BLaER1 (cell line): ENCODE results near the gene LGALS3.

Experiments used
- H3K27ac ChIP-seq: shearing (Covaris generic); formaldehyde crosslinking; 2 replicates; pipeline ENCODE4 v1.8.1; 2022
- H3K27me3 ChIP-seq: shearing (Covaris generic); formaldehyde crosslinking; 2 replicates; pipeline ENCODE4 v1.8.1; 2022
- H3K36me3 ChIP-seq: shearing (Covaris generic); formaldehyde crosslinking; 2 replicates; pipeline ENCODE4 v1.8.1; 2022
- H3K4me1 ChIP-seq: shearing (Covaris generic); formaldehyde crosslinking; 2 replicates; pipeline ENCODE4 v1.8.1; 2022
- H3K4me2 ChIP-seq: shearing (Covaris generic); formaldehyde crosslinking; 2 replicates; pipeline ENCODE4 v1.8.1; 2022
- H3K4me3 ChIP-seq: shearing (Covaris generic); formaldehyde crosslinking; 2 replicates; pipeline ENCODE4 v1.8.1; 2022
- H3K9ac ChIP-seq: shearing (Covaris generic); formaldehyde crosslinking; 2 replicates; pipeline ENCODE4 v1.8.1; 2022
- H3K9me3 ChIP-seq: shearing (Covaris generic); formaldehyde crosslinking; 2 replicates; pipeline ENCODE4 v1.8.1; 2022
- H4K20me1 ChIP-seq: shearing (Covaris generic); formaldehyde crosslinking; 2 replicates; pipeline ENCODE4 v1.8.1; 2022
- Cebpa-rat ChIP-seq: shearing (Covaris generic); IDR thresholded peaks from 2 replicates; pipeline ENCODE4 v1.8.1; 2022

The LGALS3 gene

DNA sequence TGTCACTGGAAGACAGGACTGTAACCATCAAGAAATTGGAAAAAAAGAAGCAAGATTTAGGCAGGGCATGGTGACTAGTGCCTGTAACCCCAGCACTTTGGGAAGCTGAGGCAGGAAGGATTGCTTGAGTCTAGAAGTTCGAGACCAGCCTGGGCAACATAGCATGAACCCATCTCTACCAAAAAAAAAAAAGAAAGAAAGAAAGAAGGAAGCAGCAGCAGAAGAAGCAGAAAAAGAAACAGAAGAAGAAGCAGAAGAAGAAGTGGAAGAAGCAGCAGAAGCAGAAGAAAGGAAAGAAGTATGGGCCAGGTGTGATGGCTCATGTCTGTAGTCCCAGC lies 30.5 kb upstream of the LGALS3 start:
- Histone ChIP-seq H3K27me3 (no peaks in the 10 kb centered on the region), H3K9ac (no peak overlapping the region), H3K4me1 (peaks cover 28% of the 10 kb centered on the region), H3K36me3 (no peaks in the 10 kb centered on the region), H3K4me3 (no peak overlapping the region), H3K4me2 (peak overlapping the region; percentile 12; the same call in 1 of the 2 replicates), H4K20me1 (no peaks in the 10 kb centered on the region), H3K27ac (no peak overlapping the region), H3K9me3 (no peaks in the 10 kb centered on the region)
- no peak for TF ChIP-seq Cebpa-rat

DNA sequence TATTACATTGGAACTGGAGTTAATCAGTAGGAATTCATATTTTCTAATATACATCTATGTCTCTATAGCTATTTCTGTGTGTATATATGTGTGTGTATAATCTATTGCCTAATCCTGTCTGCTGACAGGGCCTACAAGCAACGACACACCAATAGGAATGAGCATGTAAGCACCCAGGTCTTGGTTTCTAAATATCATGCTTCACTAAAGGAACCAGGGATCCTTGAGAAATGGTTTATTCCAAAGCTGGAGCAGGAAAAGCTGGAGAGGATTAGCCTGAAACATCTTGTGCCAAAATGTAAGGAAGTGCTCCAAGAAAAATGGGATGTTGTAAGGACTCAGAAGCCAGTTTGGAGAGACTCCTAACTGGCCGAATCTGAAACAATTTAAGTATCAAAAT lies 29.3 kb upstream of the LGALS3 start:
- no peaks in the 10 kb centered on the region for H3K36me3 ChIP-seq
- peaks cover 6% of the 10 kb centered on the region for H3K9me3 ChIP-seq
- H3K27ac ChIP-seq, result no peak overlapping the region
- H3K27me3 ChIP-seq, result no peaks in the 10 kb centered on the region
- no peak overlapping the region for H3K4me3 ChIP-seq
- no peak for TF ChIP-seq Cebpa-rat
- H4K20me1 ChIP-seq, result no peaks in the 10 kb centered on the region
- peaks cover 38% of the 10 kb centered on the region for H3K4me1 ChIP-seq
- no peak overlapping the region for H3K9ac ChIP-seq
- no peak overlapping the region for H3K4me2 ChIP-seq

DNA sequence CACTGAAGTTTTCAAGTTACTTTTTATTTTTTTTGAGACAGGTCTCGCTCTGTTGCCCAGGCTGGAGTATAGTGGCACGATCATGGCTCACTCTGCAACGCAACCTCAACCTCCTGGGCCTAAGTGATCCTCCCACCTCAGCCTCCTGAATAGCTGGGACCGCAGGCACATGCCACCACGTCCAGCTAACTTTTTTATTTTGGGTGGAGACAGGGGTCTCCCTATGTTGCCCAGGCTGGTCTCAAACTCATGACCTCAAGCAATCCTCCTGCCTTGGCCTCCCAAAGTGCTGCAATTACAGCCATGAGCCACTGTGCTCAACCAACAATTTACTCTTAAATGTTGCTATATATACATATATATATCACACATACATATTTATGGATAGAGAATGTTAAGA lies 27.4 kb upstream of the LGALS3 start:
- no peak overlapping the region for H3K9ac ChIP-seq
- H3K27me3 ChIP-seq, result no peaks in the 10 kb centered on the region
- H4K20me1 ChIP-seq, result no peaks in the 10 kb centered on the region
- no peak overlapping the region for H3K27ac ChIP-seq
- no peak for TF ChIP-seq Cebpa-rat
- no peak overlapping the region for H3K4me3 ChIP-seq
- peak overlapping the region; percentile 48 for H3K4me2 ChIP-seq
- peaks cover 6% of the 10 kb centered on the region for H3K9me3 ChIP-seq
- no peaks in the 10 kb centered on the region for H3K36me3 ChIP-seq
- H3K4me1 ChIP-seq, result peaks cover 38% of the 10 kb centered on the region

DNA sequence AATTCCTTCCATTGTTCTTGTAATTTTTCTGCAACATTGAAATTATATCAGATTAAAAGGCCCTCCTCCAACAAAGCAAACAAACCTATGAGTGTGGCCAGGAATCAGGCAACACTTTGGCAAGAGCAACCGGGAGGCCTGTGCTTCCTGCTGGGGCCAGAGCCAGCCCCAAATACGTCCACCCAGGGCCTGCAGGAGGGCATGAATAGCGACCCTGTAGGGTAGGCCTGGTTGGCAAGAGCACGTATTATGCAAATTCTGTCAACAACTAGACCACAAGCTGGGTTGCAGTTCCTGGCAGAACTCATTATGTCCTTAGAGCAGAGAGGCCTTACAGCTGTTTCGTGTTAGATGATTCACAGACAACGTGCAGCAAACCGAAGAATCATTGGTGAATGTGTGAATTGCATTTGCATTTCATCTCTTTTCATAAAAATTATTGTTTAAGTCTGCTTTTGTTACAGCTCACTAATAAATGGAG lies 26.9 kb upstream of the LGALS3 start:
- no peak overlapping the region for H3K9ac ChIP-seq
- H3K27ac ChIP-seq, result no peak overlapping the region
- no peak for TF ChIP-seq Cebpa-rat
- no peaks in the 10 kb centered on the region for H3K27me3 ChIP-seq
- H3K36me3 ChIP-seq, result no peaks in the 10 kb centered on the region
- no peaks in the 10 kb centered on the region for H4K20me1 ChIP-seq
- H3K4me3 ChIP-seq, result no peak overlapping the region
- peaks cover 6% of the 10 kb centered on the region for H3K9me3 ChIP-seq
- H3K4me1 ChIP-seq, result peaks cover 38% of the 10 kb centered on the region
- H3K4me2 ChIP-seq, result peak overlapping the region; percentile 48

GRCh38 chr14:55103005-55103640 lies 25.9 kb upstream of the LGALS3 start:
- Histone ChIP-seq H3K36me3 (no peaks in the 10 kb centered on the region), H4K20me1 (no peaks in the 10 kb centered on the region), H3K4me2 (peak overlapping the region; percentile 48), H3K4me1 (peaks cover 43% of the 10 kb centered on the region), H3K27ac (no peak overlapping the region), H3K9me3 (peaks cover 6% of the 10 kb centered on the region), H3K4me3 (no peak overlapping the region), H3K27me3 (no peaks in the 10 kb centered on the region), H3K9ac (no peak overlapping the region)
- TF ChIP-seq Cebpa-rat, result no peak

DNA sequence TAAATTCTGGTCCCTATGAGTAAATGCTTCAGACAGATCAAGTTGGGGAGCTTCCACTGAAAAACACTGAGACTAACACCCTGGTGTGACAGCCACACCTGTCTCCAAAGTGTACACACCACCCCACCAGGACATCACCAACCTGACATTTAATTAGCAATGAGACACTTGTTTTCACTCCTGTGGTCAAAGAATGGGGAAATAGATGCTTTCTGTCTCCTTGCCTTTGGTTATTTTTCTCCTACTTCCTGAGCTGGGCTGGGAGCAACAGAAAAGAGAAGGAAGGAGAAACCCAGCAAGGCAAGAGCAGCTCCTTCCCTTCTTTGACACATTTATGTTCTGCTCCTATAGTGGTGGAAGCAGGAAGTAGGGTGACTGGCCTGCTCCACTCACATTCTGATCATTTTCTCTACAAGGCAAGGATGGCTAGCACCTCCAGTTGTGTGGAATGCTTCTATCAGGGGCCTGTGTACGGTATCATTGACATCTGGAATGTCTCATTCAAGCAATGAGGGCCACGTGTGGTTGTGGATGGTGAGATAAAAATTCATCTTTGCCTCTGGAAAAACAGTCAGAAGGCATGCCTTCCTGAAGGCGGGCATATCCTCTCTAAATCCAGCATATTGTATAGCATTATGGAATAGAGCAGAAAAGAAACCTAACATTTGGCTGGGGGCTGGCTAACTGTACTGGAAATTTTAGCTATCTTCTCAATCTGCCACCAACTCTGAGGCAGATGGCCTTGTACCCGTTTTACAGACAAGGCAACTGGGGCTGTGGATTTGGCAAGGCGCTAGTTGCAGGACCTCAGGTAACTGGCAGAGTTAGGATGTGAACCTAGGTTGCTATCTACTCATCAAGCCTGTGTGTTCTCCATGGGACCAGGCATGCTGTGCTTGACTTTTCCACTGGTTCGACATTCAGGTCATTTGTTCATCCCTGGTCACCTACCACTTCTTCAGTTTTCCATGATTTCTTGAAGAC lies 24.8 kb upstream of the LGALS3 start:
- no peak overlapping the region for H3K9ac ChIP-seq
- H3K36me3 ChIP-seq, result no peaks in the 10 kb centered on the region
- H3K27ac ChIP-seq, result no peak overlapping the region
- peaks cover 41% of the 10 kb centered on the region for H3K4me1 ChIP-seq
- H3K9me3 ChIP-seq, result peaks cover 6% of the 10 kb centered on the region
- no peak for TF ChIP-seq Cebpa-rat
- no peaks in the 10 kb centered on the region for H4K20me1 ChIP-seq
- no peak overlapping the region for H3K4me3 ChIP-seq
- no peaks in the 10 kb centered on the region for H3K27me3 ChIP-seq
- peak overlapping the region; percentile 48; the same call in 1 of the 2 replicates for H3K4me2 ChIP-seq

DNA sequence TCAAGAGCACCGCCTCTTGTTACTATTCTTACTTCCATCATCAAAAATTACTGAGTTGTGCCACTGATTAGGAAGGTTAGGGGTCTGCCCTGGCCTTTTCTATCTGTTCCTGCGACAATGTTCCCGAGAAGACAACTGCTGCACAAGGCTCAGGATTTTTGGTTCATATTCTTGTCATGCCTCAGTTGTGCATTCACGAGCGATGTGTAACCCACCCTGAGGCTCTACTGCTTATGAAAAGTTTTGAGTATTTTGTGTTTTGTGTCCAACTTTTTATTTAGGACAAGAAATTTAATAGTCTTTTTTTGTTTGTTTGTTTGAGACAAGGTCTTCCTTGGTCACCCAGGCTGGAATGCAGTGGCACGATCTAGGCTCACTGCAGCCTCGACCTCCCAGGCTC lies 23.1 kb upstream of the LGALS3 start:
- Histone ChIP-seq H3K9me3 (peaks cover 6% of the 10 kb centered on the region), H3K36me3 (no peaks in the 10 kb centered on the region), H3K4me1 (peaks cover 41% of the 10 kb centered on the region), H3K4me2 (no peak overlapping the region), H3K27ac (no peak overlapping the region), H3K27me3 (no peaks in the 10 kb centered on the region), H4K20me1 (no peaks in the 10 kb centered on the region), H3K9ac (no peak overlapping the region), H3K4me3 (no peak overlapping the region)
- no peak for TF ChIP-seq Cebpa-rat

GRCh38 chr14:55107766-55108554 lies 21.1 kb upstream of the LGALS3 start:
- H3K4me1 ChIP-seq, result peaks cover 27% of the 10 kb centered on the region
- H3K9me3 ChIP-seq, result peaks cover 6% of the 10 kb centered on the region
- no peak overlapping the region for H3K9ac ChIP-seq
- no peaks in the 10 kb centered on the region for H3K27me3 ChIP-seq
- H3K27ac ChIP-seq, result peak overlapping the region; percentile 14; the same call in 1 of the 2 replicates
- TF ChIP-seq Cebpa-rat, result no peak
- no peak overlapping the region for H3K4me3 ChIP-seq
- peak overlapping the region; percentile 34 for H3K4me2 ChIP-seq
- no peaks in the 10 kb centered on the region for H3K36me3 ChIP-seq
- H4K20me1 ChIP-seq, result no peaks in the 10 kb centered on the region

GRCh38 chr14:55109836-55110235 lies 19.2 kb upstream of the LGALS3 start:
- Histone ChIP-seq H3K9me3 (no peaks in the 10 kb centered on the region), H4K20me1 (no peaks in the 10 kb centered on the region), H3K4me2 (no peak overlapping the region), H3K27me3 (no peaks in the 10 kb centered on the region), H3K36me3 (no peaks in the 10 kb centered on the region), H3K4me1 (peaks cover 17% of the 10 kb centered on the region), H3K27ac (no peak overlapping the region), H3K4me3 (no peak overlapping the region), H3K9ac (no peak overlapping the region)
- TF ChIP-seq Cebpa-rat, result no peak
